B cell (primary cell): ENCODE measurements around the gene ARL16. TPM values are rescaled to one million over a fixed set of nuclear protein-coding genes. Genes with fewer than 3 reads are reported as not detected.
A peak's percentile ranks its signal among the peaks of the same experiment; 100 is the strongest.

Experiments
- ATAC-seq: fragments of 200-7000 bp; cut with Tn5 transposase; one replicate; pipeline ENCODE4 v1.10.0; 2021; ENCODE audit warnings: low read depth, mild to moderate bottlenecking, moderate number of reproducible peaks, moderate library complexity
- CTCF ChIA-PET: fragments of 350-600 bp; sonication (Branson Sonifier 250); formaldehyde crosslinking; loops from one replicate; lab custom pipeline; 2021; ENCODE audit warnings: antibody characterized with exemption, inconsistent platforms; lab: Charles Lee
- POLR2A ChIA-PET: fragments of 350-600 bp; sonication (Branson Sonifier 250); formaldehyde crosslinking; loops from one replicate; lab custom pipeline; 2021; ENCODE audit warnings: antibody characterized with exemption; lab: Charles Lee
- DNase-seq: peaks from one replicate; pipeline ENCODE4 v3.0.0; 2013
- H2AFZ ChIP-seq: 2 replicates; pipeline ENCODE4 v1.6.1; 2012; ENCODE audit warnings: mild to moderate bottlenecking, low read depth, low read length; ENCODE audit not compliant: insufficient read depth, poor library complexity, severe bottlenecking
- H3K27ac ChIP-seq, 2 donors: 1 replicate in 1 of 2; 2 replicates in 1 of 2; pipeline ENCODE4 v1.5.1; 2012 to 2013; ENCODE audit warnings: low read length in 2 of 2, mild to moderate bottlenecking in 2 of 2, moderate library complexity in 1 of 2
- H3K27me3 ChIP-seq, 4 experiments: fragments of 200-600 bp in 1 of 4; sonication (generic) in 1 of 4; replicated peaks in 1 of 4; 1 replicate in 2 of 4; 2 replicates in 2 of 4; pipeline versions ENCODE4 v1.6.1 to v1.7.0; 2013 to 2016; ENCODE audit warnings: low read length in 3 of 4, mild to moderate bottlenecking in 2 of 4, mixed read lengths in 1 of 4, moderate library complexity in 1 of 4; ENCODE audit not compliant: insufficient read depth in 4 of 4, control insufficient read depth in 3 of 4; ENCODE audit errors: control extremely low read depth in 1 of 4
- H3K36me3 ChIP-seq, 2 experiments: replicated peaks in 1 of 2; 1 replicate in 1 of 2; 2 replicates in 1 of 2; pipeline versions ENCODE4 v1.6.1 to v1.7.1; 2013; ENCODE audit warnings: low read length in 1 of 2; ENCODE audit not compliant: insufficient read depth in 2 of 2, control insufficient read depth in 1 of 2; ENCODE audit errors: control extremely low read depth in 1 of 2, extremely low read depth in 1 of 2
- H3K4me1 ChIP-seq, 2 donors: fragments of 200-600 bp in 1 of 2; sonication (generic) in 1 of 2; 1 replicate in 1 of 2; 2 replicates in 1 of 2; pipeline versions ENCODE4 v1.5.1 to v1.6.1; 2013 to 2017; ENCODE audit warnings: low read length in 2 of 2; ENCODE audit not compliant: control insufficient read depth in 2 of 2, insufficient read depth in 2 of 2
- H3K4me2 ChIP-seq: replicated peaks from 2 replicates; pipeline ENCODE3; 2012; ENCODE audit warnings: mild to moderate bottlenecking, low read depth, low read length; ENCODE audit not compliant: poor library complexity, severe bottlenecking
- H3K4me3 ChIP-seq, 5 experiments: fragments of 200-600 bp in 1 of 5; sonication (generic) in 1 of 5; 1 replicate in 3 of 5; 2 replicates in 2 of 5; pipeline versions ENCODE4 v1.5.1 to v1.7.0; 2011 to 2016; ENCODE audit warnings: low read length in 4 of 5, mild to moderate bottlenecking in 4 of 5, low read depth in 2 of 5, control low read depth in 1 of 5, moderate library complexity in 1 of 5; ENCODE audit not compliant: insufficient read depth in 1 of 5; ENCODE audit errors: control extremely low read depth in 1 of 5, extremely low read depth in 1 of 5
- H3K79me2 ChIP-seq: fragments of 200-600 bp; sonication (generic); one replicate; pipeline ENCODE4 v1.6.0; 2016; ENCODE audit warnings: low read length; ENCODE audit not compliant: control insufficient read depth, insufficient read depth
- H3K9ac ChIP-seq: fragments of 200-600 bp; sonication (generic); 2 replicates; pipeline ENCODE4 v1.6.1; 2017; ENCODE audit warnings: mild to moderate bottlenecking, low read length, moderate library complexity
- H3K9me3 ChIP-seq, 3 donors: one replicate each; pipeline versions ENCODE4 v1.6.1 to v1.7.1; 2013; ENCODE audit warnings: low read length in 2 of 3; ENCODE audit not compliant: control insufficient read depth in 2 of 3, insufficient read depth in 1 of 3; ENCODE audit errors: control extremely low read depth in 1 of 3
- H4K20me1 ChIP-seq: 2 replicates; pipeline ENCODE4 v1.6.0; 2012; ENCODE audit warnings: mild to moderate bottlenecking, low read length; ENCODE audit not compliant: insufficient read depth, control insufficient read depth, poor library complexity, severe bottlenecking
- H3K27ac Mint-ChIP-seq: one replicate; pipeline ENCODE4 v1.8.0; 2021; ENCODE audit warnings: mixed read lengths
- H3K27me3 Mint-ChIP-seq: one replicate; pipeline ENCODE4 v1.8.0; 2021; ENCODE audit warnings: mixed read lengths
- H3K4me1 Mint-ChIP-seq: one replicate; pipeline ENCODE4 v1.8.0; 2021; ENCODE audit warnings: mixed read lengths
- H3K4me3 Mint-ChIP-seq: one replicate; pipeline ENCODE4 v1.8.0; 2021; ENCODE audit warnings: mixed read lengths
- H3K9me3 Mint-ChIP-seq: one replicate; pipeline ENCODE4 v1.8.0; 2022; ENCODE audit warnings: mixed read lengths; ENCODE audit not compliant: insufficient read depth
- CTCF ChIP-seq: fragments of 200-600 bp; IDR thresholded peaks from one replicate; pipeline ENCODE4 v1.8.0; 2022; ENCODE audit warnings: antibody characterized with exemption, mild to moderate bottlenecking
- EZH2 ChIP-seq: IDR thresholded peaks from 2 replicates; pipeline ENCODE4 v1.6.1; 2012; ENCODE audit warnings: borderline replicate concordance, low read depth, mild to moderate bottlenecking, moderate library complexity, low read length; ENCODE audit not compliant: insufficient read depth, poor library complexity, severe bottlenecking
- WGBS: methylation state at CpG from one replicate; pipeline ENCODE4 v1.1.5; 2013; ENCODE audit warnings: missing lambda C conversion rate; ENCODE audit not compliant: insufficient coverage; 5-methylcytosine and 5-hydroxymethylcytosine counted together
- intact Hi-C: fragments of 100-400 bp; cut with micrococcal nuclease; formaldehyde crosslinking; loops from one replicate; pipeline ENCODE4 v1.10.0; 2022
- polyA plus RNA-seq: library from polyadenylated mRNA; depleted of rRNA; stranded (reverse); fragments of >200 nt; gene quantifications from 2 replicates; pipeline ENCODE4 v1.2.3, GENCODE V29; 2012
- total RNA-seq, 2 donors: library from RNA; stranded (reverse); fragments of 120-200 nt in 1 of 2; gene quantifications; 1 replicate in 1 of 2; 2 replicates in 1 of 2; pipeline versions ENCODE4 v1.2.3 to v1.2.4, GENCODE V29; 2013 to 2022

The ARL16 gene
- total and polyA plus RNA-seq, 2 donors (not counting 1 experiment from before 2014, with no cell fraction given), result 32.5 to 101 TPM

GRCh38 chr17:81705518-81706231 lies 22.1 kb upstream of the ARL16 start:
- H3K36me3 ChIP-seq, result peaks cover 0 to 21% of the 10 kb centered on the region in 2 experiments
- DNase-seq (no peak), ATAC-seq (no peak)
- TF ChIP-seq CTCF (no peak), EZH2 (no peak)
- no peak overlapping the region for H2AFZ ChIP-seq
- Mint-ChIP-seq H3K4me3 (peak overlapping the region; percentile 45), H3K27ac (no peak overlapping the region), H3K4me1 (peaks cover 36% of the 10 kb centered on the region), H3K9me3 (no peaks in the 10 kb centered on the region), H3K27me3 (no peaks in the 10 kb centered on the region)
- POLR2A ChIA-PET, result no interaction called here
- WGBS, result 93% methylated on average over 20 of the region's 30 CpGs
- peaks cover 39% of the 10 kb centered on the region for H3K79me2 ChIP-seq
- H4K20me1 ChIP-seq, result peaks cover 19% of the 10 kb centered on the region
- H3K4me2 ChIP-seq, result no peak overlapping the region
- peaks cover 27 to 38% of the 10 kb centered on the region in 2 donors for H3K4me1 ChIP-seq
- intact Hi-C loops, result no loop called here
- no peak overlapping the region for H3K4me3 ChIP-seq
- no peaks in the 10 kb centered on the region for H3K9me3 ChIP-seq
- no peak overlapping the region for H3K9ac ChIP-seq
- H3K27me3 ChIP-seq, result no peaks in the 10 kb centered on the region
- CTCF ChIA-PET, result no interaction called here
- no peak overlapping the region for H3K27ac ChIP-seq
